ENCODE results near the gene CNOT4.

DNA sequence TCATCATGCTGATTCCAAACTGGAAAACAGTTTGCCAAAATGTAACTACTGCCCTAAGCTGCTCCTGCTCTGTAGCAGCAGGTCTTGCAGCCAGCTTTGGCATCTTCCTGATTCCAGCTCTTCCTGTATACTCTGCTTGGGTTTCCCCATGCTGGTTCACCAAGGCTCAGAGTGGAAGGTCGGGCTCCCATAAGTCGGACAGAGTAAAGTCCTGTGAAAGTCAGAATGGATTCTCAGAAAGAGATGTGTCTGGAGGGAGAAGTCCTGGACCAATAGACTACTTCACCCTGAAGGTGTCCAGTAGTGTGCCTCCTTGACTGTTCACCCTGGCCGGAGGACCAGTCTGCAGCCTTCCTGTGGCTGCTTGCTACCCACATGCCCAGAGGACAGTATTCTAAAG is 182.4 kb downstream of the CNOT4 start:
- TF ChIP-seq CEBPB (IDR thresholded peaks at IDR 0.05; ENCODE audit: low read depth) (no peak), YY1 (IDR thresholded peaks at IDR 0.05; ENCODE audit: extremely low read depth, insufficient replicate concordance, low read depth, low read length) (no peak), POLR2A (IDR thresholded peaks at IDR 0.05; ENCODE audit: borderline replicate concordance, extremely low read depth, insufficient read depth, insufficient read length) (no peak), SIN3A (IDR thresholded peaks at IDR 0.05; ENCODE audit: low read depth) (no peak), SP1 (IDR thresholded peaks at IDR 0.05; ENCODE audit: low read depth) (no peak), POLR2AphosphoS5 (IDR thresholded peaks at IDR 0.05; ENCODE audit: low read depth, low read length) (no peak), FOSL1 (IDR thresholded peaks at IDR 0.05; ENCODE audit: low read depth) (no peak), EGR1 (IDR thresholded peaks at IDR 0.05; ENCODE audit: low read depth) (no peak), EZH2 (IDR thresholded peaks at IDR 0.05) (no peak), ELF1 (IDR thresholded peaks at IDR 0.05; ENCODE audit: borderline replicate concordance, low read depth) (no peak), JUND (IDR thresholded peaks at IDR 0.05) (no peak)
- TF ChIP-seq, protein P1, sequence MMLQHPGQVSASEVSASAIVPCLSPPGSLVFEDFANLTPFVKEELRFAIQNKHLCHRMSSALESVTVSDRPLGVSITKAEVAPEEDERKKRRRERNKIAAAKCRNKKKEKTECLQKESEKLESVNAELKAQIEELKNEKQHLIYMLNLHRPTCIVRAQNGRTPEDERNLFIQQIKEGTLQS (IDR thresholded peaks at IDR 0.05) = no peak
- TF ChIP-seq, protein P2, sequence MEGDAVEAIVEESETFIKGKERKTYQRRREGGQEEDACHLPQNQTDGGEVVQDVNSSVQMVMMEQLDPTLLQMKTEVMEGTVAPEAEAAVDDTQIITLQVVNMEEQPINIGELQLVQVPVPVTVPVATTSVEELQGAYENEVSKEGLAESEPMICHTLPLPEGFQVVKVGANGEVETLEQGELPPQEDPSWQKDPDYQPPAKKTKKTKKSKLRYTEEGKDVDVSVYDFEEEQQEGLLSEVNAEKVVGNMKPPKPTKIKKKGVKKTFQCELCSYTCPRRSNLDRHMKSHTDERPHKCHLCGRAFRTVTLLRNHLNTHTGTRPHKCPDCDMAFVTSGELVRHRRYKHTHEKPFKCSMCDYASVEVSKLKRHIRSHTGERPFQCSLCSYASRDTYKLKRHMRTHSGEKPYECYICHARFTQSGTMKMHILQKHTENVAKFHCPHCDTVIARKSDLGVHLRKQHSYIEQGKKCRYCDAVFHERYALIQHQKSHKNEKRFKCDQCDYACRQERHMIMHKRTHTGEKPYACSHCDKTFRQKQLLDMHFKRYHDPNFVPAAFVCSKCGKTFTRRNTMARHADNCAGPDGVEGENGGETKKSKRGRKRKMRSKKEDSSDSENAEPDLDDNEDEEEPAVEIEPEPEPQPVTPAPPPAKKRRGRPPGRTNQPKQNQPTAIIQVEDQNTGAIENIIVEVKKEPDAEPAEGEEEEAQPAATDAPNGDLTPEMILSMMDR (IDR thresholded peaks at IDR 0.05 in 2 of 3, conservative IDR thresholded peaks at IDR 0.05 in 1 of 3; ENCODE audit: borderline replicate concordance in 1 of 3, insufficient read depth in 1 of 3, low read depth in 2 of 3, low read length in 2 of 3) = no peak
